ENCODE results near the gene USP32. TPM values are rescaled to one million over a fixed set of nuclear protein-coding genes. Genes with fewer than 3 reads are reported as not detected.

The USP32 gene
- polyA plus RNA-seq, 4 donors: 10.3 to 21.9 (median 15.1) TPM

DNA sequence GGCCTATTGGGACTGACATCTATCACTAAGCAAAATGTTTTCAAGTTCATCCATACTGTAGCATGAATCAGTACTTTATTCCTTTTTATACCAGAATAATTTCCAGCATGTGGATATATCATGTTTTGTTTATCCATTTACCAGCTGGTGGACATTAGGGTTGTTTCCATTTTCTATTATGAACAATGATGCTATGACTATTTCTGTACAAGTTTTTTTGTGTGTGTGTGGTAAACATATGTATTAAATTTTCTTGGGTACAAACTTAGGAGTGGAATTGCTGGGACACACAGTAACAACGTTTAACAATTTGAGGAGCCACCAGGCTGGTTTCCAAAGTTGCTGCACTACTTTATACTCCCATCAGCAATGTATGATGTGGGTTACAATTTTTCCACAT lies 91.0 kb downstream of the USP32 start:
- FAIRE-seq (no peak), DNase-seq (no peak)
- peaks cover 0 to 3% of the 10 kb centered on the region in 2 donors for H3K9me3 ChIP-seq (ENCODE audit: control insufficient read depth in 2 of 2, insufficient read depth in 1 of 2, low read depth in 1 of 2, low read length in 1 of 2)

DNA sequence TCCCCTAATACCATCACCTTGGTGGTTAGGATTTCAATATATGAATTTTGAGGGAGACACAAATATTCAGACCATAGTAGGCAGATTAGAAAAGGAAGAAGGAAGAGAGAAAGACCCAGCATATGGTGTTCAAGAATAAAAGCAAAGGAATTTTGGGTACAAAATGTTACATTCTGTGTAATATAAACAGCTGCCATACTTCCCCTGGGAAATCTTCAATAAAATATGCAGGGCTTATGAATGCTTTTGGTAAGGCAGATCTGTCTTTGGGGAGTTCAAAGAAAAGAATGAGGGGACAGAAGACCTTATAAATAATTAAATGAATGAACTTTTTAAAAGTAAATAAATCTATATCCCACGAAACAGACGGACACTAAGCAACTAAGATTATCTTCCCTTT lies 91.9 kb downstream of the USP32 start:
- no peak for FAIRE-seq
- H3K27me3 ChIP-seq (ENCODE audit: control insufficient read depth in 3 of 3, insufficient read depth in 3 of 3, low read length in 3 of 3): no peaks in the 10 kb centered on the region
- no peaks in the 10 kb centered on the region for H3K36me3 ChIP-seq (ENCODE audit: control insufficient read depth in 3 of 3, insufficient read depth in 2 of 3, low read depth in 1 of 3, low read length in 3 of 3)
- H3K9me3 ChIP-seq (ENCODE audit: control insufficient read depth in 2 of 2, insufficient read depth in 1 of 2, low read depth in 1 of 2, low read length in 1 of 2): peaks cover 0 to under 1% of the 10 kb centered on the region in 2 donors
- H3K4me1 ChIP-seq (ENCODE audit: control insufficient read depth in 3 of 3, insufficient read depth in 2 of 3, low read depth in 1 of 3, low read length in 2 of 3): peaks cover 0 to 3% (median 2%) of the 10 kb centered on the region in 3 donors
- H3K4me3 ChIP-seq (ENCODE audit: low read depth in 1 of 3, low read length in 3 of 3): no peak overlapping the region
- H3K27ac ChIP-seq (ENCODE audit: low read depth in 1 of 3, low read length in 2 of 3): no peak overlapping the region
- WGBS, 3 donors: 85 to 92% (median 91%) methylated on average over 2 of the region's 2 CpGs
- no peak for DNase-seq

More for the DNA sequence above, 91.0 kb downstream of the USP32 start:
- 56 to 68% (median 65%) methylated on average over 1 of the region's 1 CpG for WGBS, 3 donors
- H3K27ac ChIP-seq (ENCODE audit: low read depth in 1 of 3, low read length in 2 of 3): no peak overlapping the region
- no peaks in the 10 kb centered on the region for H3K36me3 ChIP-seq (ENCODE audit: control insufficient read depth in 3 of 3, insufficient read depth in 2 of 3, low read depth in 1 of 3, low read length in 3 of 3)
- H3K27me3 ChIP-seq (ENCODE audit: control insufficient read depth in 3 of 3, insufficient read depth in 3 of 3, low read length in 3 of 3): no peaks in the 10 kb centered on the region
- H3K4me3 ChIP-seq (ENCODE audit: low read depth in 1 of 3, low read length in 3 of 3): no peak overlapping the region
- peaks cover 0 to 3% (median 2%) of the 10 kb centered on the region in 3 donors for H3K4me1 ChIP-seq (ENCODE audit: control insufficient read depth in 3 of 3, insufficient read depth in 2 of 3, low read depth in 1 of 3, low read length in 2 of 3)

DNA sequence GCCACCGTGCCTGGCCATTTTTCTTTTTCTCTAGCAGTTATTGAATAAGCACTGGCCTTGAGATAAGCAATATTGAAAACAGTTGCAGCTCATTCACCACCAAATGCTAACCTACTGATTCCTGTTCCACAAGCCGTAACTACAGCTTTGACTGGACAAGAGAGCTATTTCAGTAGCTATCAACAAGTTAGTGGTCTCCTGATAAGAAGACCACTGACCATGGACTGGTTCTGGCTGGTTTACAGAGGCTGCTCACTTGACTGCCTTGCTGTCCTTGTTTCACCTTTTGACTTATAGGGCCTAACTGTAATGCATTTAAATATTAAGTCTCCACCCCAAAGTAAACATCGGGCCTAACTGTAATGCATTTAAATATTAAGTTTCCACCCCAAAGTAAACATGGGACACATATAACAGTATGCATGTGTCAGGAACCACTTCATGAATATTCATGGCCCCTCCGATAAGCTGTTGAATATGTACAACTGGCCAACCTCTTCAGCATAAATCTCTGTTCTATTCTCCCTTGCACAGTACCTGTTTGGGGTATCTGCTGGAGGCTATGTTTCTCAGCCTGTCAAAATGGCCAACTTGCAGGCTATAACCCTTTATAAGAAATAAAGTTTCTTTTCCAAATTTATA lies 94.1 kb downstream of the USP32 start:
- H3K4me3 ChIP-seq (ENCODE audit: low read depth in 1 of 3, low read length in 3 of 3): no peak overlapping the region
- no peak overlapping the region for H3K27ac ChIP-seq (ENCODE audit: low read depth in 1 of 3, low read length in 2 of 3)
- DNase-seq (no peak), FAIRE-seq (no peak)
- H3K9me3 ChIP-seq (ENCODE audit: control insufficient read depth in 2 of 2, insufficient read depth in 1 of 2, low read depth in 1 of 2, low read length in 1 of 2): no peaks in the 10 kb centered on the region
- no peaks in the 10 kb centered on the region for H3K27me3 ChIP-seq (ENCODE audit: control insufficient read depth in 3 of 3, insufficient read depth in 3 of 3, low read length in 3 of 3)
- 89 to 92% (median 90%) methylated on average over 4 of the region's 4 CpGs for WGBS, 3 donors
- H3K36me3 ChIP-seq (ENCODE audit: control insufficient read depth in 3 of 3, insufficient read depth in 2 of 3, low read depth in 1 of 3, low read length in 3 of 3): no peaks in the 10 kb centered on the region
- H3K4me1 ChIP-seq (ENCODE audit: control insufficient read depth in 3 of 3, insufficient read depth in 2 of 3, low read depth in 1 of 3, low read length in 2 of 3): peaks cover 0 to 2% (median 0%) of the 10 kb centered on the region in 3 donors

DNA sequence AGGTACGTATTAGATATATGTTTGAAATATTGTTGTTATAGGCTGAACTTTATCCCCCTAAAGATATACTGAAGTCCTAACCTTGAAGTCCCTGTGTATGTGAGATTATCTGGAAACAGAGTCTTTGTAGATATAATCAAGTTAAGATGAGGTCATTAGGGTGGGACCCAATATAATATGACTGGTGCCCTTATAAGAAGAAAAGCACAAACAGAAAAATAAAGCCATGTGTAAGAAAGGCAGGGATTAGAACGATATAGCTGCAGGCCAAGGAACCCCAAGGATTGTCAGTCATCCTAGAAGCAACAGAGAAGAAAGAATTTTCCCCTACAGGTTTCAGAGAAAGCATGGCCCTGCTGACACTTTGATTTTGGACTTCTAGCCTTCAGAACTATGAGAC lies 95.8 kb downstream of the USP32 start:
- no peaks in the 10 kb centered on the region for H3K27me3 ChIP-seq (ENCODE audit: control insufficient read depth in 3 of 3, insufficient read depth in 3 of 3, low read length in 3 of 3)
- no peaks in the 10 kb centered on the region for H3K36me3 ChIP-seq (ENCODE audit: control insufficient read depth in 3 of 3, insufficient read depth in 2 of 3, low read depth in 1 of 3, low read length in 3 of 3)
- DNase-seq (peak in 1 of 2 donors; percentile 44), FAIRE-seq (no peak)
- H3K9me3 ChIP-seq (ENCODE audit: control insufficient read depth in 2 of 2, insufficient read depth in 1 of 2, low read depth in 1 of 2, low read length in 1 of 2): no peaks in the 10 kb centered on the region
- H3K27ac ChIP-seq (ENCODE audit: low read depth in 1 of 3, low read length in 2 of 3): no peak overlapping the region
- no peak overlapping the region for H3K4me3 ChIP-seq (ENCODE audit: low read depth in 1 of 3, low read length in 3 of 3)
- 22 to 64% (median 34%) methylated on average over 2 of the region's 2 CpGs for WGBS, 3 donors
- H3K4me1 ChIP-seq (ENCODE audit: control insufficient read depth in 3 of 3, insufficient read depth in 2 of 3, low read depth in 1 of 3, low read length in 2 of 3): peaks cover 0 to 3% (median 0%) of the 10 kb centered on the region in 3 donors

DNA sequence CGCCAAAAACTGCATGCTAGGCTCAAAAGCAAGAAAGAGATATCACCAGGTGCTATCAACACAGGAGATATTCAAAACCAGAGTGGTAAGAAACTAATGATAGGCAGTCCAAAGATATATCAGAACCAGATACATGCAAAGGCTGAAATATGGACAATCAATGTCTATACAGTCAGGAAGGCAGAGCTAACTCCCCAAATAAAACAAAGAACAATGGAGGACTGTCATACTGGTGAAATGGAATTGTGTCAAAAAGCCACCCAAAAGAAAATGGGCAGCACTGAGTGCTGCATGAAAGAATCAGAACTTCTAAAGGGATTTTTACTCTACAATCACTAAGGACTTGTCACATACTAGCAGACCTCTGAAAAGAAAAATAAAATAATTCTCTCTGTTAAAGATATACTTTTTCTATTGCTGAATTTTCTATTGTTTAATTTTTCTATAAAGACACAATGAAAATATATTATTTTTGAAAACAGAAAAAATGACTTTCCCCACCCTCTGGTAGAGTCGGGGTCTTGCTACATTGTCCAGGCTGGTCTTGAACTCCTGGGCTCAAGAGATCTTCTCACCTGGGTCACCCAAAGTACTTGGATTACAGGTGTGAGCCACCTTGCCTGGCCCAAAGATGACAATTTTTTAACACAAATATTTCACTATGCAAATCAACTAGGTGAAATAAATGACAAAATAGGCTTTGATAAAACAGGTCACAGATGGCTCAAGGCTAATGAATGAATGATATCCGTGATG lies 98.2 kb downstream of the USP32 start:
- H3K4me3 ChIP-seq (ENCODE audit: low read depth in 1 of 3, low read length in 3 of 3): no peak overlapping the region
- H3K27ac ChIP-seq (ENCODE audit: low read depth in 1 of 3, low read length in 2 of 3): no peak overlapping the region
- no peaks in the 10 kb centered on the region for H3K9me3 ChIP-seq (ENCODE audit: control insufficient read depth in 2 of 2, insufficient read depth in 1 of 2, low read depth in 1 of 2, low read length in 1 of 2)
- 92 to 97% (median 96%) methylated on average over 3 of the region's 3 CpGs for WGBS, 3 donors
- peaks cover 0 to 3% (median 0%) of the 10 kb centered on the region in 3 donors for H3K4me1 ChIP-seq (ENCODE audit: control insufficient read depth in 3 of 3, insufficient read depth in 2 of 3, low read depth in 1 of 3, low read length in 2 of 3)
- no peaks in the 10 kb centered on the region for H3K27me3 ChIP-seq (ENCODE audit: control insufficient read depth in 3 of 3, insufficient read depth in 3 of 3, low read length in 3 of 3)
- FAIRE-seq (no peak), DNase-seq (no peak)
- no peaks in the 10 kb centered on the region for H3K36me3 ChIP-seq (ENCODE audit: control insufficient read depth in 3 of 3, insufficient read depth in 2 of 3, low read depth in 1 of 3, low read length in 3 of 3)

DNA sequence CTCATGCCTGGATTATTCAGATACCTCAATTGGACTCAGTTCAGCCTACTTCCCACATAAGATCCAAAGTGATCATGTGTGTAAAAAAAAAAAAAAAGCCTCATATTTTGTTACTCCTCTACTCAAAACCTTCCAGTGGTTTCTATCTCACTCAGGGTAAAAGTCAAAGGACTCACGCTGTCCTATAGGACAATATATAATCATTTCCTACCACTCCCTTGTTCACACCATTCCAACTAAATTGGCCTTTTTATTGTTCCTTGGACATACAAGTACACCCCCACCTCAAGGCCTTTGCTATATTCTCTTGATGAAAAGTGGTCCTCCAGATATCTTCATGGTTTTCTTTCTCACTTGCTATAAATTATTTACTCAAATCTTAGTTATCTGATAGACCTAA lies 99.2 kb downstream of the USP32 start:
- Histone ChIP-seq H3K27ac (ENCODE audit: low read depth in 1 of 3, low read length in 2 of 3) (no peak overlapping the region), H3K9me3 (ENCODE audit: control insufficient read depth in 2 of 2, insufficient read depth in 1 of 2, low read depth in 1 of 2, low read length in 1 of 2) (no peaks in the 10 kb centered on the region), H3K4me3 (ENCODE audit: low read depth in 1 of 3, low read length in 3 of 3) (no peak overlapping the region), H3K4me1 (ENCODE audit: control insufficient read depth in 3 of 3, insufficient read depth in 2 of 3, low read depth in 1 of 3, low read length in 2 of 3) (peaks cover 0 to 3% (median 0%) of the 10 kb centered on the region in 3 donors), H3K27me3 (ENCODE audit: control insufficient read depth in 3 of 3, insufficient read depth in 3 of 3, low read length in 3 of 3) (no peaks in the 10 kb centered on the region), H3K36me3 (ENCODE audit: control insufficient read depth in 3 of 3, insufficient read depth in 2 of 3, low read depth in 1 of 3, low read length in 3 of 3) (peaks cover 0 to 3% (median 2%) of the 10 kb centered on the region in 3 donors)
- 79 to 91% (median 90%) methylated on average over 1 of the region's 1 CpG for WGBS, 3 donors
- no peak for DNase-seq
- no peak for FAIRE-seq

DNA sequence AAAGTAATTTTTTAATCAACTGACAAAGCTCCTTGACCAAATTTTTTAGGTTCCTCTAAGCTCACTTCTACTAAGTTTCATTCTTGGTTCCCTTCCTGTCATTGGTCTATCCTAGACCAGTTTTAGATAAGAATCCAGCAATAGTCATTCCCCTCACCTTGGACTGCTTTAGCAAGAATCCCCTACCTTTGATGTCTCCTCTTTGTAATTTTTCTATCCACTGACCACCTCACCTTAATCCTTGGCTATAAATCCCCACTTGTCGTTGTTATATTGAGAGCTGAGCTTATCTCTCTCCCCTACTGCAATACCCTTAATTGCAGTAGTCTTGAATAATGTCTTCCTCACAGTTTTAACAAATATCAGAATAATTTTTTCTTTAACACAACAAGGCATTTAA lies 107.2 kb downstream of the USP32 start:
- H3K27ac ChIP-seq (ENCODE audit: low read depth in 1 of 3, low read length in 2 of 3): no peak overlapping the region
- no peaks in the 10 kb centered on the region for H3K27me3 ChIP-seq (ENCODE audit: control insufficient read depth in 3 of 3, insufficient read depth in 3 of 3, low read length in 3 of 3)
- FAIRE-seq (no peak), DNase-seq (no peak)
- H3K36me3 ChIP-seq (ENCODE audit: control insufficient read depth in 3 of 3, insufficient read depth in 2 of 3, low read depth in 1 of 3, low read length in 3 of 3): peaks cover 0 to 9% (median 4%) of the 10 kb centered on the region in 3 donors
- no peaks in the 10 kb centered on the region for H3K4me1 ChIP-seq (ENCODE audit: control insufficient read depth in 3 of 3, insufficient read depth in 2 of 3, low read depth in 1 of 3, low read length in 2 of 3)
- WGBS, 3 donors: 57 to 73% (median 65%) methylated on average over 1 of the region's 1 CpG
- no peak overlapping the region for H3K4me3 ChIP-seq (ENCODE audit: low read depth in 1 of 3, low read length in 3 of 3)
- H3K9me3 ChIP-seq (ENCODE audit: control insufficient read depth in 2 of 2, insufficient read depth in 1 of 2, low read depth in 1 of 2, low read length in 1 of 2): no peaks in the 10 kb centered on the region

DNA sequence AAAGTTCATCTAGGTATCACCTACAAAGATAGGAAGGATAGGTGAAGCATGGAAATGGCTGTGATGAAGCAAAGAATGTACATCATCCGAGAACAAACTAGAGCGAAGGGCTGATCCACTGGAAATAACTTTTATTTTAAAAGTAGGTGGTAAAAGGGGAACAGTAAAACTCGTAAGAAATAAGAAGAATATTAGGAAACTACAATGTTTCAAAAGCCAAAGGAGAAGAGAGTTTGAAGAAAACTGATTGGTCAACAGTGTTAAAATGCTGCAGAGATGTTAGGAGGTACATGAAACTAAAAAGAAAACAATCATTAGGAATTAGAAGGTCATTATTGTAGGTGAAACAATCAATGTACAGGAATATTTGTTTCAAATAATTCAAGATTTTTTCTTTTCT lies 108.1 kb downstream of the USP32 start:
- Histone ChIP-seq H3K4me1 (ENCODE audit: control insufficient read depth in 3 of 3, insufficient read depth in 2 of 3, low read depth in 1 of 3, low read length in 2 of 3) (no peaks in the 10 kb centered on the region), H3K9me3 (ENCODE audit: control insufficient read depth in 2 of 2, insufficient read depth in 1 of 2, low read depth in 1 of 2, low read length in 1 of 2) (no peaks in the 10 kb centered on the region), H3K27me3 (ENCODE audit: control insufficient read depth in 3 of 3, insufficient read depth in 3 of 3, low read length in 3 of 3) (no peaks in the 10 kb centered on the region), H3K27ac (ENCODE audit: low read depth in 1 of 3, low read length in 2 of 3) (no peak overlapping the region), H3K4me3 (ENCODE audit: low read depth in 1 of 3, low read length in 3 of 3) (no peak overlapping the region), H3K36me3 (ENCODE audit: control insufficient read depth in 3 of 3, insufficient read depth in 2 of 3, low read depth in 1 of 3, low read length in 3 of 3) (peaks cover 0 to 9% (median 4%) of the 10 kb centered on the region in 3 donors)
- FAIRE-seq (no peak), DNase-seq (no peak)
- WGBS, 3 donors: 95 to 99% (median 98%) methylated on average over 3 of the region's 3 CpGs
